H9 (cell line): ENCODE data around the gene ALPG. TPM values are rescaled to one million over a fixed set of nuclear protein-coding genes. Genes with fewer than 3 reads are reported as not detected.

Experiments used
- DNase-seq: peaks from one replicate; pipeline ENCODE4 v3.0.0-alpha.2; 2017
- H2AFZ ChIP-seq: one replicate; pipeline ENCODE4 v1.6.1; 2013; ENCODE audit warnings: mild to moderate bottlenecking, low read length, control low read depth, moderate library complexity
- H2AK5ac ChIP-seq: 2 replicates; pipeline ENCODE4 v1.6.1; 2013; ENCODE audit warnings: low read length, control low read depth, mixed read lengths; ENCODE audit not compliant: insufficient read length
- H2BK120ac ChIP-seq: one replicate; pipeline ENCODE4 v1.6.1; 2013; ENCODE audit warnings: low read depth, mild to moderate bottlenecking, low read length, control low read depth, inconsistent platforms; ENCODE audit not compliant: poor library complexity, severe bottlenecking
- H2BK12ac ChIP-seq: 2 replicates; pipeline ENCODE4 v1.6.1; 2013; ENCODE audit warnings: low read length, control low read depth, mixed read lengths, low read depth; ENCODE audit not compliant: insufficient read length
- H2BK15ac ChIP-seq: 2 replicates; pipeline ENCODE4 v1.6.1; 2013; ENCODE audit warnings: low read depth, low read length, control low read depth
- H2BK20ac ChIP-seq: one replicate; pipeline ENCODE4 v1.6.1; 2013; ENCODE audit warnings: low read depth, mild to moderate bottlenecking, low read length, control low read depth, inconsistent platforms; ENCODE audit not compliant: poor library complexity, severe bottlenecking
- H2BK5ac ChIP-seq: 2 replicates; pipeline ENCODE4 v1.6.1; 2013; ENCODE audit warnings: low read length, control low read depth, mixed read lengths; ENCODE audit not compliant: insufficient read length
- H3K14ac ChIP-seq: 2 replicates; pipeline ENCODE4 v1.6.1; 2013; ENCODE audit warnings: low read length, control low read depth; ENCODE audit not compliant: insufficient read depth
- H3K18ac ChIP-seq: 2 replicates; pipeline ENCODE4 v1.6.1; 2013; ENCODE audit warnings: low read depth, mild to moderate bottlenecking, mixed read lengths, low read length, control low read depth; ENCODE audit not compliant: insufficient read length
- H3K23ac ChIP-seq: 2 replicates; pipeline ENCODE4 v1.6.1; 2013; ENCODE audit warnings: low read length, control low read depth, mixed read lengths, low read depth; ENCODE audit not compliant: insufficient read length
- H3K23me2 ChIP-seq: 2 replicates; pipeline ENCODE4 v1.6.1; 2013; ENCODE audit warnings: low read depth, mild to moderate bottlenecking, mixed read lengths, low read length, control low read depth; ENCODE audit not compliant: insufficient read length, poor library complexity, severe bottlenecking
- H3K27ac ChIP-seq: 2 replicates; pipeline ENCODE4 v1.5.1; 2013; ENCODE audit warnings: low read length, control low read depth, mixed read lengths, low read depth; ENCODE audit not compliant: insufficient read length
- H3K27me3 ChIP-seq: 2 replicates; pipeline ENCODE4 v1.6.1; 2013; ENCODE audit warnings: low read length, control low read depth, inconsistent platforms; ENCODE audit not compliant: insufficient read depth
- H3K4ac ChIP-seq: 2 replicates; pipeline ENCODE4 v1.6.1; 2013; ENCODE audit warnings: low read depth, mild to moderate bottlenecking, control low read depth, inconsistent platforms, low read length, moderate library complexity
- H3K4me1 ChIP-seq: 2 replicates; pipeline ENCODE4 v1.6.1; 2013; ENCODE audit warnings: low read length, control low read depth, inconsistent platforms; ENCODE audit not compliant: insufficient read depth
- H3K4me2 ChIP-seq: 2 replicates; pipeline ENCODE4 v1.6.1; 2013; ENCODE audit warnings: low read length, control low read depth, mixed read lengths; ENCODE audit not compliant: insufficient read length, insufficient read depth
- H3K56ac ChIP-seq: 2 replicates; pipeline ENCODE4 v1.6.1; 2013; ENCODE audit warnings: low read depth, mild to moderate bottlenecking, mixed read lengths, low read length, control low read depth; ENCODE audit not compliant: insufficient read length
- H3K79me1 ChIP-seq: 2 replicates; pipeline ENCODE4 v1.6.1; 2013; ENCODE audit warnings: low read depth, mild to moderate bottlenecking, moderate library complexity, low read length, control low read depth, inconsistent platforms; ENCODE audit not compliant: insufficient read depth, poor library complexity, severe bottlenecking
- H3K79me2 ChIP-seq: 2 replicates; pipeline ENCODE4 v1.6.1; 2013; ENCODE audit warnings: low read length, control low read depth, inconsistent platforms; ENCODE audit not compliant: insufficient read depth
- H3K9ac ChIP-seq: 2 replicates; pipeline ENCODE4 v1.6.1; 2013; ENCODE audit warnings: low read length, control low read depth, mixed read lengths; ENCODE audit not compliant: insufficient read length; ENCODE audit errors: extremely low read depth
- H3K9me3 ChIP-seq: one replicate; pipeline ENCODE4 v1.6.1; 2013; ENCODE audit warnings: low read depth, low read length, inconsistent platforms; ENCODE audit not compliant: control insufficient read depth
- H3T11ph ChIP-seq: one replicate; pipeline ENCODE4 v1.6.1; 2013; ENCODE audit warnings: mild to moderate bottlenecking, low read length, control low read depth, inconsistent platforms
- H4K20me1 ChIP-seq: one replicate; pipeline ENCODE4 v1.6.1; 2013; ENCODE audit not compliant: control insufficient read depth, insufficient read length, insufficient read depth
- H4K5ac ChIP-seq: 2 replicates; pipeline ENCODE4 v1.6.1; 2013; ENCODE audit warnings: low read depth, mild to moderate bottlenecking, mixed read lengths, low read length, control low read depth; ENCODE audit not compliant: insufficient read length
- H4K8ac ChIP-seq: replicated peaks from 2 replicates; pipeline ENCODE4 v1.6.1; 2013; ENCODE audit warnings: low read length, control low read depth, mixed read lengths, low read depth; ENCODE audit not compliant: insufficient read length
- H4K91ac ChIP-seq: 2 replicates; pipeline ENCODE4 v1.6.1; 2013; ENCODE audit warnings: low read depth, mild to moderate bottlenecking, moderate library complexity, mixed read lengths, low read length, control low read depth; ENCODE audit not compliant: insufficient read length
- H3K27ac Mint-ChIP-seq, 3 experiments: 2 replicates in 2 of 3; 3 replicates in 1 of 3; pipeline ENCODE4 v1.8.0; 2020 to 2021; ENCODE audit warnings: mixed read lengths in 3 of 3, mild to moderate bottlenecking in 1 of 3, moderate library complexity in 1 of 3
- H3K27me3 Mint-ChIP-seq: 2 replicates; pipeline ENCODE4 v1.8.0; 2021; ENCODE audit warnings: low read depth, mild to moderate bottlenecking, moderate library complexity, mixed read lengths
- H3K36me3 Mint-ChIP-seq, 3 experiments: 2 replicates in 2 of 3; 3 replicates in 1 of 3; pipeline ENCODE4 v1.8.0; 2020 to 2021; ENCODE audit warnings: low read depth in 3 of 3, mixed read lengths in 3 of 3; ENCODE audit not compliant: insufficient read depth in 1 of 3
- H3K4me1 Mint-ChIP-seq, 2 experiments: 2 replicates each; pipeline ENCODE4 v1.8.0; 2020; ENCODE audit warnings: mixed read lengths in 2 of 2
- H3K4me3 Mint-ChIP-seq, 2 experiments: 2 replicates in 1 of 2; 3 replicates in 1 of 2; pipeline ENCODE4 v1.8.0; 2020 to 2021; ENCODE audit warnings: mild to moderate bottlenecking in 2 of 2, mixed read lengths in 2 of 2, moderate library complexity in 1 of 2
- H3K9me3 Mint-ChIP-seq, 2 experiments: 2 replicates in 1 of 2; 3 replicates in 1 of 2; pipeline ENCODE4 v1.8.0; 2020; ENCODE audit warnings: mild to moderate bottlenecking in 2 of 2, mixed read lengths in 2 of 2, moderate library complexity in 1 of 2
- WGBS: extraction: QIAGEN DNeasy Blood & Tissue Kit; methylation state at CpG from one replicate; pipeline ENCODE4 v1.1.7; 2013; ENCODE audit warnings: missing lambda C conversion rate, low lambda C conversion rate, mixed read lengths; ENCODE audit not compliant: insufficient read length; ENCODE audit errors: extremely low coverage; 5-methylcytosine and 5-hydroxymethylcytosine counted together
- total RNA-seq: library from RNA; stranded (reverse); gene quantifications from 2 replicates; pipeline ENCODE4 v1.2.1, GENCODE V29; 2021
- TF ChIP-seq, protein P1 (sequence below): fragments of 200-600 bp; sonication (generic); conservative IDR thresholded peaks from 3 replicates; pipeline ENCODE4 v1.8.0; 2021; ENCODE audit warnings: antibody characterized with exemption, mild to moderate bottlenecking

ALPG gene
- total RNA-seq, 1 experiment from 2014 or later = 1.3 TPM

- Histone ChIP-seq H3K4ac (no peak overlapping the region), H2AK5ac (no peak overlapping the region), H3K9ac (no peak overlapping the region), H3K14ac (no peak overlapping the region; the same call in 1 of the 2 replicates), H3T11ph (no peak overlapping the region), H4K91ac (no peak overlapping the region), H2AFZ (no peak overlapping the region), H3K27me3 (no peaks in the 10 kb centered on the region; the same call in 1 of the 2 replicates), H3K23ac (no peak overlapping the region), H2BK20ac (no peak overlapping the region), H3K4me1 (no peaks in the 10 kb centered on the region), H3K18ac (no peak overlapping the region), H3K79me1 (no peaks in the 10 kb centered on the region), H2BK12ac (no peak overlapping the region), H4K8ac (no peak overlapping the region), H4K5ac (no peak overlapping the region), H3K79me2 (no peaks in the 10 kb centered on the region), H3K9me3 (no peaks in the 10 kb centered on the region), H3K4me2 (no peak overlapping the region), H3K27ac (no peak overlapping the region), H3K56ac (no peak overlapping the region), H4K20me1 (no peaks in the 10 kb centered on the region), H2BK15ac (no peak overlapping the region), H2BK120ac (no peak overlapping the region), H2BK5ac (no peak overlapping the region), H3K23me2 (no peaks in the 10 kb centered on the region)
- Mint-ChIP-seq H3K36me3 (no peaks in the 10 kb centered on the region; a peak in 1 of 7 replicates), H3K9me3 (no peaks in the 10 kb centered on the region; a peak in 1 of 5 replicates), H3K27ac (no peak overlapping the region; a peak in 1 of 7 replicates), H3K27me3 (no peaks in the 10 kb centered on the region; the same call in none of the 2 replicates), H3K4me1 (peaks cover 14 to 25% of the 10 kb centered on the region in 2 experiments), H3K4me3 (no peak overlapping the region)
- TF ChIP-seq, protein P1, sequence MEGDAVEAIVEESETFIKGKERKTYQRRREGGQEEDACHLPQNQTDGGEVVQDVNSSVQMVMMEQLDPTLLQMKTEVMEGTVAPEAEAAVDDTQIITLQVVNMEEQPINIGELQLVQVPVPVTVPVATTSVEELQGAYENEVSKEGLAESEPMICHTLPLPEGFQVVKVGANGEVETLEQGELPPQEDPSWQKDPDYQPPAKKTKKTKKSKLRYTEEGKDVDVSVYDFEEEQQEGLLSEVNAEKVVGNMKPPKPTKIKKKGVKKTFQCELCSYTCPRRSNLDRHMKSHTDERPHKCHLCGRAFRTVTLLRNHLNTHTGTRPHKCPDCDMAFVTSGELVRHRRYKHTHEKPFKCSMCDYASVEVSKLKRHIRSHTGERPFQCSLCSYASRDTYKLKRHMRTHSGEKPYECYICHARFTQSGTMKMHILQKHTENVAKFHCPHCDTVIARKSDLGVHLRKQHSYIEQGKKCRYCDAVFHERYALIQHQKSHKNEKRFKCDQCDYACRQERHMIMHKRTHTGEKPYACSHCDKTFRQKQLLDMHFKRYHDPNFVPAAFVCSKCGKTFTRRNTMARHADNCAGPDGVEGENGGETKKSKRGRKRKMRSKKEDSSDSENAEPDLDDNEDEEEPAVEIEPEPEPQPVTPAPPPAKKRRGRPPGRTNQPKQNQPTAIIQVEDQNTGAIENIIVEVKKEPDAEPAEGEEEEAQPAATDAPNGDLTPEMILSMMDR = no peak
- WGBS = no CpG with 5 or more reads among the region's 12 CpGs
- no peak for DNase-seq
These were observed 28.1 kb downstream of the ALPG start for GRCh38 chr2:232434563-232435374.
